Smooth muscle cell (in vitro differentiated cells): Measurements from ENCODE around the gene COQ7. TPM values are rescaled to one million over a fixed set of nuclear protein-coding genes. Genes with fewer than 3 reads are reported as not detected.

Experiments used
- DNase-seq: peaks from one replicate; lab custom pipeline; 2025; ENCODE audit not compliant: unreplicated experiment; lab: John Stamatoyannopoulos, UW
- H2AFZ ChIP-seq: fragments of 200-600 bp; sonication (generic); 2 replicates; pipeline ENCODE4 v1.6.0; 2016; ENCODE audit warnings: antibody characterized with exemption, low read depth, mild to moderate bottlenecking
- H3F3A ChIP-seq: fragments of 200-600 bp; sonication (generic); 2 replicates; pipeline ENCODE4 v1.6.0; 2017; ENCODE audit warnings: antibody characterized with exemption, low read depth
- H3K27ac ChIP-seq: fragments of 200-600 bp; sonication (generic); 2 replicates; pipeline ENCODE4 v1.5.1; 2016; ENCODE audit warnings: low read depth, mild to moderate bottlenecking
- H3K27me3 ChIP-seq: fragments of 200-600 bp; sonication (generic); 2 replicates; pipeline ENCODE4 v1.6.1; 2016; ENCODE audit warnings: low read depth, mild to moderate bottlenecking
- H3K36me3 ChIP-seq: fragments of 200-600 bp; sonication (generic); 2 replicates; pipeline ENCODE4 v1.5.1; 2016; ENCODE audit warnings: low read depth
- H3K4me1 ChIP-seq: fragments of 200-600 bp; sonication (generic); 2 replicates; pipeline ENCODE4 v1.5.1; 2016; ENCODE audit warnings: low read depth
- H3K4me2 ChIP-seq: fragments of 200-600 bp; sonication (generic); 2 replicates; pipeline ENCODE4 v1.6.0; 2016; ENCODE audit warnings: mild to moderate bottlenecking
- H3K4me3 ChIP-seq: fragments of 200-600 bp; sonication (generic); 2 replicates; pipeline ENCODE4 v1.5.1; 2016; ENCODE audit warnings: mild to moderate bottlenecking
- H3K79me2 ChIP-seq: fragments of 200-600 bp; sonication (generic); 2 replicates; pipeline ENCODE4 v1.6.0; 2016; ENCODE audit warnings: low read depth, mild to moderate bottlenecking
- H3K9ac ChIP-seq: fragments of 200-600 bp; sonication (generic); 2 replicates; pipeline ENCODE4 v1.6.0; 2016; ENCODE audit warnings: low read depth
- H3K9me3 ChIP-seq: fragments of 200-600 bp; sonication (generic); replicated peaks from 2 replicates; pipeline ENCODE4 v1.5.1; 2016; ENCODE audit warnings: low read depth
- H4K20me1 ChIP-seq: fragments of 200-600 bp; sonication (generic); 2 replicates; pipeline ENCODE4 v1.6.0; 2016; ENCODE audit warnings: low read depth
- WGBS: methylation state at CpG from one replicate; pipeline ENCODE4 v1.1.7; 2016; ENCODE audit warnings: low lambda C conversion rate; 5-methylcytosine and 5-hydroxymethylcytosine counted together
- polyA plus RNA-seq: library from polyadenylated mRNA; unstranded; fragments of >200 nt; fragmentation: Nextera tagmentation; extraction: Ambion mirVana; gene quantifications from 2 replicates; pipeline ENCODE4 v1.2.1, GENCODE V29; 2016
- total RNA-seq: library from RNA; depleted of rRNA; stranded (reverse); fragments of >200 nt; gene quantifications from 2 replicates; pipeline ENCODE4 v1.2.3, GENCODE V29; 2014
- TF ChIP-seq, protein P1 (sequence below): fragments of 200-600 bp; sonication (generic); IDR thresholded peaks from 2 replicates; pipeline ENCODE4 v1.5.1; 2017; ENCODE audit warnings: borderline replicate concordance, mild to moderate bottlenecking, antibody characterized with exemption; ENCODE audit not compliant: insufficient read depth, poor library complexity, severe bottlenecking

COQ7 gene
- total and polyA plus RNA-seq, 2 experiments from 2014 or later, result 10.5 to 11.4 TPM

GRCh38 chr16:19106625-19107020, 39.2 kb downstream of the COQ7 start:
- H3K9me3 ChIP-seq, result no peaks in the 10 kb centered on the region
- no peaks in the 10 kb centered on the region for H3F3A ChIP-seq
- no peak for DNase-seq
- no peaks in the 10 kb centered on the region for H3K4me1 ChIP-seq
- H3K27ac ChIP-seq, result no peak overlapping the region
- H3K4me3 ChIP-seq, result no peak overlapping the region
- TF ChIP-seq, protein P1, sequence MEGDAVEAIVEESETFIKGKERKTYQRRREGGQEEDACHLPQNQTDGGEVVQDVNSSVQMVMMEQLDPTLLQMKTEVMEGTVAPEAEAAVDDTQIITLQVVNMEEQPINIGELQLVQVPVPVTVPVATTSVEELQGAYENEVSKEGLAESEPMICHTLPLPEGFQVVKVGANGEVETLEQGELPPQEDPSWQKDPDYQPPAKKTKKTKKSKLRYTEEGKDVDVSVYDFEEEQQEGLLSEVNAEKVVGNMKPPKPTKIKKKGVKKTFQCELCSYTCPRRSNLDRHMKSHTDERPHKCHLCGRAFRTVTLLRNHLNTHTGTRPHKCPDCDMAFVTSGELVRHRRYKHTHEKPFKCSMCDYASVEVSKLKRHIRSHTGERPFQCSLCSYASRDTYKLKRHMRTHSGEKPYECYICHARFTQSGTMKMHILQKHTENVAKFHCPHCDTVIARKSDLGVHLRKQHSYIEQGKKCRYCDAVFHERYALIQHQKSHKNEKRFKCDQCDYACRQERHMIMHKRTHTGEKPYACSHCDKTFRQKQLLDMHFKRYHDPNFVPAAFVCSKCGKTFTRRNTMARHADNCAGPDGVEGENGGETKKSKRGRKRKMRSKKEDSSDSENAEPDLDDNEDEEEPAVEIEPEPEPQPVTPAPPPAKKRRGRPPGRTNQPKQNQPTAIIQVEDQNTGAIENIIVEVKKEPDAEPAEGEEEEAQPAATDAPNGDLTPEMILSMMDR, result no peak
- no peaks in the 10 kb centered on the region for H3K27me3 ChIP-seq
- WGBS, result 96% methylated on average over 2 of the region's 2 CpGs
- H2AFZ ChIP-seq, result no peak overlapping the region
- H3K9ac ChIP-seq, result no peak overlapping the region
- no peaks in the 10 kb centered on the region for H3K36me3 ChIP-seq
- no peaks in the 10 kb centered on the region for H4K20me1 ChIP-seq
- H3K4me2 ChIP-seq, result no peak overlapping the region
- no peaks in the 10 kb centered on the region for H3K79me2 ChIP-seq

DNA sequence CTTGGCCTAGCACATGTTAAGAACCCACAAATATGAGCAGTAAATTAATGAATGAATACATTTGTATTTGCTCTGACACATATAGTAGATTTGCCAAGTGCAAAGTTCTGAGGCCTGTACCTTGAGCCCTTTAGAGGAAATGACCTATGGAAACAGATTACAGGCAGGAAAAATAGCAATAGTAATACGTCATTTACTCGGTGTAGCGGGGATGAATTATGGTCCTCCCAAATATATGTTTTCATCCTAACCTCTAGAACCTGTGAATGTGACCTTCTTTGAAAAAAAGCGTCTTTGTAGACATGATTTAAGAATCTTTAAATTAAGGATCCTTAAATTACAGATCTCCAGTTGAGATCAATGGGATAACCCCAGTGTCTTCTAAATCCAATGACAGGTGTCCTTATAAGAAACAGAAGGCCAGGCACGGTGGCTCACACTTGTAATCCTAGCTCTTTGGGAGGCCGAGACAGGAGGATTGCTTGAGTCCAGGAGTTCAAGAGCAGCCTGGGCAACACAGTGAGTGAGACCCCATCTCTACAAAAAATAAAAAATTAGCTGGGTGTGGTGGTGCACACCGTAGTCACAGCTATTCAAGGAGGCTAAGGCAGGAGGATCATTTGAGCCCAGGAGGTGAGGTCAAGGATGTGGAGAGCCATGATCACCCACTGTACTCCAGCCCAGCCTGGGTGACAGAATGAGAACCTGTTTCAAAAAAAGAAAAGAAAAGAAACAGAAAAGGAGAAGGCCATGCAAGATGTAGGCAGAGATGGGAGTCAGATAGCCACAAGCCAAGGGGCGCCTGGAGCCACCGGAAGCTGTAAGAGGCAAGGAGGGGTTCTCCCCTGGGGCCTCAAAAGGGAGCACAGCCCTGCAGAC, 41.2 kb downstream of the COQ7 start:
- no peaks in the 10 kb centered on the region for H3F3A ChIP-seq
- no peaks in the 10 kb centered on the region for H3K36me3 ChIP-seq
- no peak overlapping the region for H3K4me3 ChIP-seq
- H2AFZ ChIP-seq, result no peak overlapping the region
- no peaks in the 10 kb centered on the region for H4K20me1 ChIP-seq
- no peak overlapping the region for H3K4me2 ChIP-seq
- DNase-seq, result no peak
- no peaks in the 10 kb centered on the region for H3K9me3 ChIP-seq
- no peak overlapping the region for H3K9ac ChIP-seq
- TF ChIP-seq, protein P1, result no peak
- peak overlapping the region; percentile 20 for H3K27ac ChIP-seq
- H3K27me3 ChIP-seq, result no peaks in the 10 kb centered on the region
- peaks cover 2% of the 10 kb centered on the region for H3K79me2 ChIP-seq
- 92% methylated on average over 9 of the region's 9 CpGs for WGBS
- peaks cover 3% of the 10 kb centered on the region for H3K4me1 ChIP-seq

DNA sequence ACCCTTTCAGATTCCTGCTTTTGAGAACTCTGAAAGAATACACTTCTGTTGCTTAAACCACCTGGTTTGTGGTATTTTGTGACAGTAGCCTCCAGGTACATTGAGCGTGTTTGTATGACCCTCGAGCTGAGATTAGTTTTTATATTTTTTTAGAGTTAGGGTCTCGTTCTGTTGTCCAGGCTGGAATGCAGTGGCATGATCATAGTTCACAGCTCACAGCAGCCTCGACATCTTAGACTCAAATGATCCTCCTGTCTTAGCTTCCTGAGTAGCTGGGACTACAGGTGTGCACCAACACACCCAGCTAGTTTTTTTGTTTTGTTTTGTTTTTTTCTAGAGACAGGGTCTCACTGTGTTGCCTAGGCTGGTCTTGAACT, 41.9 kb downstream of the COQ7 start:
- WGBS, result 83% methylated on average over 4 of the region's 4 CpGs
- no peak for DNase-seq
- no peak overlapping the region for H3K27ac ChIP-seq
- no peak overlapping the region for H3K4me2 ChIP-seq
- H3K79me2 ChIP-seq, result peaks cover 5% of the 10 kb centered on the region
- peaks cover 3% of the 10 kb centered on the region for H3K4me1 ChIP-seq
- H2AFZ ChIP-seq, result no peak overlapping the region
- H3K36me3 ChIP-seq, result no peaks in the 10 kb centered on the region
- no peaks in the 10 kb centered on the region for H3K9me3 ChIP-seq
- H3F3A ChIP-seq, result no peaks in the 10 kb centered on the region
- TF ChIP-seq, protein P1, result no peak
- H3K27me3 ChIP-seq, result no peaks in the 10 kb centered on the region
- no peak overlapping the region for H3K9ac ChIP-seq
- H4K20me1 ChIP-seq, result no peaks in the 10 kb centered on the region
- no peak overlapping the region for H3K4me3 ChIP-seq
